GM03348 (cell line): ENCODE results near the gene LRP4.
"Not testable (repeated sequence)": the region's sequence is repeated elsewhere in the genome, so short reads cannot be mapped to it uniquely, and the experiment has no call there.

Experiments
- DNase-seq: peaks from one replicate; pipeline ENCODE4 v3.0.0; 2012; ENCODE audit warnings: low spot score

Gene LRP4

DNA sequence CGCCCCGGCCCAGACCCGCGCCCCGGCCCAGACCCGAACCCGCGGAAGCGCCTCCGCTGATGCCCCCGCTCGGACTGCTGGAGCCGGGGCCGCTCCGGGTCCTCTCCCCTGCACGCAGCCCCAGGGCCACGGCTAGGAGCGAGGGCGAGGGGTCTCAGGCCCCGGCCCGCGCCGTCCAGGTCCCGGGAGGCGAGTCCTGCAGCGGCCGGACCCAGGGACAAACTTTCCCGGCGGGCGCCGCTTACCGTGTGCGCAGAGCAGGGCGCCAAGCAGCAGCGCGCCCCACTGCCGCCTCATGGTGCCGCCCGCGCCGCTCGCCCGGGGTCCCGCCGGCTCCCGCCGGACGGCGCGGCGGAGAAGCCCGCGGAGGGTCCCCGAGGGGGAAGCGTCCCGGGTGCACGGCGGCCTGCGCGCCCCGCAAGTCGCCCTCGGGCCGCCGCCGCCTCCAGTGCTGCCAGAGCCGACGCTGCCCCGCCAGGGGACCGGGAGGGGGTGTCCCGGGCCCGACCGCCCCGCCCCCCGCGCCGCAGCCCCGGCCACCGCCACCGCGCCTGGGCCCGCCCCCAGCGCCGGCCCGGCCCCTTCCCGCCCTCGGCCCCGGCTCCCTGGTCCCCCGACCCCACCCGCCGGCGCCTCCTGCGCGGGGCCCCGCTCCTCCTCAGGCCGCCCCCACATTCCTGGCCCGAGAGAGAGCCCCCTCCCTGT, at the start of gene LRP4:
Gene LRP4 (minus strand): TSS at position 468 of the 705 bp plus-strand sequence. CDS start 171 bp downstream, at position 297.
- peak; percentile 85 for DNase-seq

GRCh38 chr11:46967962-46968361, 49.6 kb upstream of the LRP4 start:
- no peak for DNase-seq

DNA sequence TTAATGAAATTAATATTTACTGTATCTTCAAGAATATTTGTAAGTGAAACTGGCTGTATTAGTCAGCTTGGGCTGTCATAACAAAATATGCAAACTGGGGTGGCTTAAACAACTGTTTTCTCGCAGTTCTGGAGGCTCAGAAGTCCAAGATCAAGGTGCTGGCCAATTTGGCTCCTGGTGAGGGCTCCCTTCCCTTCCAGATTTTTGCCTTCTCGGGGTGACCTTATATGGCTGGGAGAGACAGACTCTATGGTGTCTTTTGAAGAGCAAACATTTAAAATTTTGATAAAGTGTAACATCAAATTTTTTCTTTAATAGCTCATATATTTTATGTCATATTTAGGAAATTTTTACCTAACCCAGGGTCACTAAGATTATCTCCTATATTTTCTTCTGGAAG, 48.4 kb upstream of the LRP4 start:
- no peak for DNase-seq

- DNase-seq = no peak
Measured at GRCh38 chr11:46963844-46964243, 45.5 kb upstream of the LRP4 start.

- DNase-seq = not testable (repeated sequence)
Measured at GRCh38 chr11:46961886-46962285, 43.5 kb upstream of the LRP4 start.

- DNase-seq = no peak
Measured at GRCh38 chr11:46961041-46961440, 42.7 kb upstream of the LRP4 start.

GRCh38 chr11:46958777-46959176, 40.4 kb upstream of the LRP4 start:
- no peak for DNase-seq

DNA sequence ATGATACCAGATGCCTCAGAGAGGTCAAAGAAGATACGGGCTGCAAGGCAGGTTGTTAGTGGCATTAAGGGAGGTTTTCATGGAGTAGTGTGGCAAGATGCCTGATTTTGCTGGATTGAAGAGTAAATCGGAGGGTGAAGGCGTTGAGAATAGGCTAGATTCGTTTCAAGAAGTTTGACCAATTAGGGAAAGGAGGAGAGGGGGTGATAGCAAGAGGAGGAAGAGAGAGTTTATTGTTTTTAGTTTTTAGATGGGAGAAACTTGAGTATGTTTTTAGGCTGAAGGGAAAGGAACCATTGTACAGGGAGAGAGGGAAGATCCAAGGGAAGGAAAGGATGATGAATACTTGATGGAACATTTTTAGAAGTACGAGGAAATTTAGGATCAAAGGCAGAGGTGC, 34.7 kb upstream of the LRP4 start:
- DNase-seq = no peak

GRCh38 chr11:46952553-46952952, 34.2 kb upstream of the LRP4 start:
- DNase-seq = no peak

DNA sequence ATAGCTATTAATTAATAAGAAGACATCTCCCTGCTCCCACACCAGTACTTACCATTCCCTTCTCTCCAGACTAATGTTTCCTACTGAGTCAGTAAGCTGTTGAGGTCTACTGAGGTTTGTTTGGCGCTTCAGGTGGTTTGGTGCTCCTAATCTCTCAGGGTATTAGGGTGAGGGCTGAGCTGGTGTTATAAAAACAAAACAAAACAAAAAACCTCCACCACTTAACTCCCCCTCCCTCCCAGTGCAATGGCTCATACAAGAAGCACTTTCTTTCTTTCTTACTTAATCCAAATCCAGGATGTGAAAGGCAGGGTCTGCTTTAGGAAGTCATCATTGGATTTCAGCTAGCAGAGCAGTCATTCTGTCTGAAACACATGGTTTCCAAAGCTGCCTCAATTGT, 33.5 kb upstream of the LRP4 start:
- DNase-seq = no peak

GRCh38 chr11:46949297-46949696, 30.9 kb upstream of the LRP4 start:
- no peak for DNase-seq

GRCh38 chr11:46948378-46949131, 30.2 kb upstream of the LRP4 start:
- DNase-seq = peak; percentile 41

- no peak for DNase-seq
Measured at GRCh38 chr11:46947399-46948077, 29.2 kb upstream of the LRP4 start.

- DNase-seq = no peak
Measured at GRCh38 chr11:46944356-46945075, 26.2 kb upstream of the LRP4 start.

- DNase-seq = no peak
Measured at GRCh38 chr11:46942172-46942571, 23.8 kb upstream of the LRP4 start.

DNA sequence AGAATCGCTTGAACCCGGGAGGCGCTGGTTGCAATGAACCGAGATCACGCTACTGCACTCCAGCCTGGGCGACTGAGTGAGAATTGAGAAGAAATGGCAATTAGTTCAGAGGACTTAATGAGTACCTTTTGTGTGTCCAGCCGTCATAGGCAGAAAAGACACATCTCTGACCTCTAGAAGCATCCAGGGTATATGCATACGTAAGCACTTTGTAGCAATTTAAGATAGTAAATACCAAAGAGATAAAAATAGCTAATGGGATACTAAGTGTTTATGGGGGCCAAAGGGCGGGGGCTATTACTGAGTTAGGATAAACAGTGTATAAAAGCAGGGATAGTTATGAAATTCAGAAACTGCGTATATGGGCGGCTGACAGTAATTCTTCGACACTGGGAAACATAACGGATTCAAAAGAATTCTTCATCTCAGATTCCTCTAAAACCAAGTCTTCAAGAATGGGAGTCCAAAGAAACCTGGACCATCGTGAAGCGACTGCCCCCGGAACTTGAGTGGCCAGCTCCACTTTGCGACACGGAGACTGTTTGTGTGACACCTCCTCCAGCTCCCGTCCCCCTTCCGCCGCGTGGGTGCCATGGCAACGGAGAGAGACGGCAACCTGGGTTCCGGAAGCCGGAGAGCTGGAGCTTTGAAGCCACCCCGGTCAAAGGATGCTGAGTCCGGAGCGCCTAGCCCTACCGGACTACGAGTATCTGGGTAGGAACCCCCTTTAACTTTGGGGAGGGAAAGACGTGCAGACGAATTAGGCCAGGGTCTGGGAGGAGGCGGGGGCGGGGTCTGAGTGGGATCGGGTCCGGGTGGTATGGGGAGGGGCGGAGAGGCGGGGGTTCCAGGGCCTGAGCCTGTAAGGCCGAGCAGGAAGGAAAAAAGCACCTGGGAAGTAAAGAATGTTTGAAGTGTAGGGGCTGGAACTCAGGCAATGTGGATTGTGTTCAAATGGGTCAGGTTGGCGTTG, 18.1 kb upstream of the LRP4 start, which contains the start of gene CSTPP1:
Gene CSTPP1 (plus strand): TSS at position 624 of the 973 bp plus-strand sequence. CDS start 45 bp downstream, at position 669.
- peak; percentile 98 for DNase-seq

DNA sequence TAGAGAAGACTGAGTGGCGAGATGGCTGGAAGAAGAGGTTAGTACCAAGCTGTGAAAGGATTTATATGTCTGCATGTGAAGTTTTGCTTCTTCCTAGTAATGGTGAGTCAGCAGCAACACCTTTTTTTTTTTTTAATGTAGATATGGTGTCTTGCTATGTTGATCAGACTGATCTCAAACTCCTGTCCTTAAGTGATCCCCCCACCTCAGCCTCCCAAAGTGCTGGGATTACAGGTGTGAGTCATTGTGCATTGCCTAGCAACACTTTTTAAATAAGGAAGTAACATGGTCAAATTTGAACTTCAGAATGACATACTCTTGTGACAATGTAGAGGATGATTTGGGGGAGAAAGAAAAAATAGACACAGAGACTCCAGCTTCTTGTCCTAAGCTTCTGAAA, 11.7 kb upstream of the LRP4 start:
- DNase-seq = no peak

- DNase-seq = not testable (repeated sequence)
Measured at GRCh38 chr11:46928701-46929100, 10.4 kb upstream of the LRP4 start.

GRCh38 chr11:46927928-46928327, 9.6 kb upstream of the LRP4 start:
- not testable (repeated sequence) for DNase-seq

DNA sequence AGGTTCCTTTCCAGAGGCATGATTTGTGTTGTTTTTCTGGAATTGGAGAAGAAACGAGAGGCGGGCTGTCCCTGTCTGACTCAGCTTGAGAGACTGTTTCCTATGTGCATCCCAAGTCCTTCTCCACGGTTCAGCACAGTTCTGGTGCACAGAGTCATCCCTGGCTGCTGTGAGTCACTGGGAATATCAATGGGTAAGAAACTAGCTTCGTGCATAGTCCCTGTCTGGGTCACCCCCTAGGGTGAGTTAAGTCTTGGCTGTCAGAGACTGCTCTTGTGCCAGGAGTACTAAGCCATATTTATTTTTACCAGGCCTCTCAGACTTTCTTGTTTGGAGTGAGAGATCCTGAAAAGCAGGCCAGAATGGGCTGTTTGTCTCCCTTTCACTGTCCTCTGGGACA, 2.4 kb upstream of the LRP4 start:
- DNase-seq = peak; percentile 93
